D721Med (cell line): ENCODE measurements around the gene TFCP2L1.
"Not testable (repeated sequence)": the region's sequence is repeated elsewhere in the genome, so short reads cannot be mapped to it uniquely, and the experiment has no call there.

Source experiments
- DNase-seq: peaks from one replicate; pipeline ENCODE4 v3.0.0; 2011; ENCODE audit warnings: low spot score; ENCODE audit not compliant: insufficient read length
- FAIRE-seq: peaks from 2 replicates; lab custom pipeline; 2011; peaks lifted over from hg19 to GRCh38; lab: Jason Lieb, UNC
- TF ChIP-seq, protein P1 (sequence below): IDR thresholded peaks from 2 replicates; pipeline ENCODE4 v1.5.1; 2012; ENCODE audit warnings: mild to moderate bottlenecking, control low read depth; ENCODE audit not compliant: insufficient read depth; ENCODE audit errors: missing control alignments

The TFCP2L1 gene

DNA sequence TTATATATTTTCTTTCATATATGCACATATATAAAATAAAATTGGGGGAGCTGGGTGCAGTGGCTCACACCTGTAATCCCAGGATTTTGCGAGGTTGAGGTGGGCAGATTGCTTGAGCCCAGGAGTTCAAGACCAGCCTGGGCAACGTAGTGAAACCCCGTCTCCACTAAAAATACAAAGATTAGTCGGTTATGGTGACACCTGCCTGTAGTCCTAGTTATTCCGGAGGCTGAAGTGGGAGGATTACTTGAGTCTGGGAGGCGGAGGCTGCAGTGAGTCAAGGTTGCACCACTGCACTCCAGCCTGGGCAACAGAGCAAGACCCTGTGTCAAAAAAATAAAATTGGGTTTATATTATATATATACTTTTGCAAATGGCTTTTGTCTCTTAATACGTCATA lies 39.6 kb upstream of the TFCP2L1 start:
- DNase-seq: no peak
- TF ChIP-seq, protein P1, sequence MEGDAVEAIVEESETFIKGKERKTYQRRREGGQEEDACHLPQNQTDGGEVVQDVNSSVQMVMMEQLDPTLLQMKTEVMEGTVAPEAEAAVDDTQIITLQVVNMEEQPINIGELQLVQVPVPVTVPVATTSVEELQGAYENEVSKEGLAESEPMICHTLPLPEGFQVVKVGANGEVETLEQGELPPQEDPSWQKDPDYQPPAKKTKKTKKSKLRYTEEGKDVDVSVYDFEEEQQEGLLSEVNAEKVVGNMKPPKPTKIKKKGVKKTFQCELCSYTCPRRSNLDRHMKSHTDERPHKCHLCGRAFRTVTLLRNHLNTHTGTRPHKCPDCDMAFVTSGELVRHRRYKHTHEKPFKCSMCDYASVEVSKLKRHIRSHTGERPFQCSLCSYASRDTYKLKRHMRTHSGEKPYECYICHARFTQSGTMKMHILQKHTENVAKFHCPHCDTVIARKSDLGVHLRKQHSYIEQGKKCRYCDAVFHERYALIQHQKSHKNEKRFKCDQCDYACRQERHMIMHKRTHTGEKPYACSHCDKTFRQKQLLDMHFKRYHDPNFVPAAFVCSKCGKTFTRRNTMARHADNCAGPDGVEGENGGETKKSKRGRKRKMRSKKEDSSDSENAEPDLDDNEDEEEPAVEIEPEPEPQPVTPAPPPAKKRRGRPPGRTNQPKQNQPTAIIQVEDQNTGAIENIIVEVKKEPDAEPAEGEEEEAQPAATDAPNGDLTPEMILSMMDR: no peak
- no peak for FAIRE-seq

DNA sequence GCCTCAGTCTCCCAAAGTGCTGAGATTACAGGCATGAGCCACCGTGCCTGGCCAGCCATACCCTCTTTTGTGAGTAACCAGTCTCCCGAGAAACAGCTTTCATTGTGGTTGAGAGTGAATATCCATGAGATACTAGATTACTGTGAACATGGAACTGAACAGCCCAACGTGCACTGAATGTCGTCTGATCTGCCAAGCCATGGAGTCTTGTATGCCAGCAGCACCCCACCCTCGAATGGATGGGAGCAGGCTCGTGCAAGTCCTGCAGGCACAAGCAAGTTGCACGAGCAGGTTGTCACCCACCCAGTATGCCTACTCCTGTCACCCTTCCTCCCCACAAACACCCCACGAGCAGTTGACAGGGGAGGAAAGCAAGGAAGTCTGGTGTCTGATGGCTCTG lies 36.5 kb upstream of the TFCP2L1 start:
- TF ChIP-seq, protein P1: no peak
- FAIRE-seq (no peak), DNase-seq (no peak)

DNA sequence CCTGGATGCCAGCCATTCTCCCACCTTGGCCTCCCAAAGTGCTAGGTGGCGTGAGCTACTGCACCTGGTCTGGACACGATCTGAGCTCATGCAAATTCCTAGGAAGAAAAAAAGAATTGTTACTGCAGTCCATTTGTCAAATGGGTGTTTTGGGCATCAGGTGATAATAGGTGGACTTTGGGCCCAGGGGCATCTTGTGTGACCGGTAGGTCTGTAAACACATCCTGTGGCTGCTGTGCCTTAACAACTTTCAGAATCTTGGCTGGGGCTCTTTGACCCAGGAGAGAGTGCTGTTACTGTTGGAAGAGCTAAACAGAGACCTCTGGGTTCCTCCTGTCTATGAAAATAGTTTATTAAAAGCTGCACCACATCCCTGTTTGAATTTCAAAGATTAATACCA lies 34.9 kb upstream of the TFCP2L1 start:
- TF ChIP-seq, protein P1: no peak
- no peak for DNase-seq
- no peak for FAIRE-seq

DNA sequence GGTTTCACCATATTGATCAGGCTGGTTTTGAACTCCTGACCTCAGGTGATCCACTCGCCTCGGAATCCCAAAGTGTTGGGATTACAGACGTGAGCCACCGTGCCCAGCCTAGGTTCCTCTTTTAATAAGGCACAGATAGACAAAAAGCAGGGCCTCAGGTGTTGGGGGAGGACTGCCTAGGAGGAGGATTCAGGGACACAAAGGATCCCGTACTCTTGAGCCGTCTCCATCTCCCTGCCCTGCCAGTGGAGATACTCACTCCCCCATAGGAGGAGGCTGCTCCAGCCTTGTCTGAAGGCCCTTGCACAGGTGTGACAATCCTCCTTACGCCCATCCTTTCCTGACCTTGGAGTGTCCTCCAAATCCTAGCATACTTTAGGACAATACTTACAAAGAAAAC lies 32.0 kb upstream of the TFCP2L1 start:
- DNase-seq (no peak), FAIRE-seq (no peak)
- TF ChIP-seq, protein P1: no peak

DNA sequence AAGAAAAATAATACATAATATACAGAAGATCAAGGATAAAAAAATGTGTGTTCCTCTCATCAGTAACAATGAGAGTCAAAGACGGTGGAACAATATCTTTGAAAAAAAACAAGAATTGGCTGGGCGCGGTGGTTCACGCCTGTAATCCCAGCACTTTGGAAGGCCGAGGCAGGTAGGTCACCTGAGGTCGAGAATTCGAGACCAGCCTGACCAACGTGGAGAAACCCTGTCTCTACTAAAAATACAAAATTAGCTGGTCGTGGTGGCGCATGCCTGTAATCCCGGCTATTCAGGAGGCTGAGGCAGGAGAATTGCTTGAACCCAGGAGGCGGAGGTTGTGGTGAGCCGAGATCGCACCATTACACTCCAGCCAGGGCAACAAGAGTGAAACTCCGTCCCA lies 28.7 kb upstream of the TFCP2L1 start:
- DNase-seq, FAIRE-seq: not testable (repeated sequence)

DNA sequence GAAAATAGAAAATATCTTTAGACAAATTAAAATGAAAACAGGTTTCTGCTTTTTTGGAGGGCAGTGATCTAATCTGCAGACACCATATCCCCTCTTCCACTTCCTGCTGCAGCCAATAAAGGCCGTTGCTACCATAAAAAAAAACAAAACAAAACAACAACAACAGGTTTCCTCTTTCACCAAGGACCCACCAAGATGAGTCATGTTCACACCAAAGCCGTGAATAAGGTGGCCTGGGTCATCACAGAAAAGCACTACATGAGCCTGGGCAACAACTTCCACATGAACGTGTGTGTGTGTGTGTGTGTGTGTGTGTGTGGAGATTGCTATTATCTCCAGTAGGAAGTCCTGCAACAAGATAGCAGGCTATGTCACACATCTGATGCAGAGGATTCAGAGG lies 24.8 kb upstream of the TFCP2L1 start:
- no peak for FAIRE-seq

DNA sequence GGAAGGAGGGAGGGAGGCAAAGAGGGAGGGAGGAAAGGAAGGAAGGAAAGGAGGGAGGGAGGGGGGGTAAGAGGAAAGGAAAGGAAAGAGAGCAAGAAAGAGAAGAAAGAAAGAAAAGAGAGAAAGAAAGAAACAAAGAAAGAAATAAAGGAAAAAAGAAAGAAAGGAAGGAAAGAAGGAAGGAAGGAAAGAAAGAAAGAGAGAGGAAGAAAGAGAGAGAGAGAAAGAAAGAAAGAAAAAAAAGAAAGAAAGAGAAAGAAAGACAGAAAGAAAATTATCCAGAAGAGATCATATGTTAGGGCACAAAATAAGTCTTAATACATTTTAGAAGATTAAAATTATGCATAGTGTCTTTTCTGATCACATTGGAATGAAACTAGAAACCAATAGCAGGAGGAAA lies 24.3 kb upstream of the TFCP2L1 start:
- TF ChIP-seq, protein P1: no peak
- FAIRE-seq: no peak
- DNase-seq: no peak

More for the DNA sequence above, 24.8 kb upstream of the TFCP2L1 start:
- TF ChIP-seq, protein P1: no peak
- DNase-seq: no peak

DNA sequence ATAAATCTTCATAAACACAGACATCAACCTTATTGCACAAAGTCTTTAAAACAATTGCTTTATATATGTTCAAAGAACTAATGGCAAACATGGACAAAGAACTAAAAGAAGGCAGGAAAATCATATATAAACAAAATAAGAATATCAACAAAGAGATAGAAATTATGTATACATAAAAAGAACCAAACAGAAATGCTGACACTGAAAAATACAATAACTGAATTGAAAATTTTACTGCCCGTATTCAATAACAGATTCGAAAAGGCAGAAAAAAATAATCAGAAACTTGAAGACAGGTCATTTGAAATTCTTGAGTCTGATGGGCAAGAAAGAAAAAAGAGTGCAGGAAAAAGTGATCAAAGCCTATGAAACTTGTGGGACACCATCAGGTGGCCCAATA lies 22.0 kb upstream of the TFCP2L1 start:
- DNase-seq: no peak
- no peak for FAIRE-seq
- TF ChIP-seq, protein P1: no peak
